GM21737 (cell line): ENCODE data around the gene NUBPL.

Experiments
- ATAC-seq: cut with Tn5 transposase; IDR thresholded peaks from one replicate; pipeline ENCODE4 v1.9.1; 2021; ENCODE audit warnings: mild to moderate bottlenecking, moderate library complexity; ENCODE audit not compliant: unreplicated experiment

Gene NUBPL

GRCh38 chr14:31902945-31903646 is 341.9 kb downstream of the NUBPL start:
- no peak for ATAC-seq

- ATAC-seq: no peak
Observed at GRCh38 chr14:31909977-31910376, 348.8 kb downstream of the NUBPL start.
